Measurements from ENCODE around the gene PROK1.

PROK1 gene

DNA sequence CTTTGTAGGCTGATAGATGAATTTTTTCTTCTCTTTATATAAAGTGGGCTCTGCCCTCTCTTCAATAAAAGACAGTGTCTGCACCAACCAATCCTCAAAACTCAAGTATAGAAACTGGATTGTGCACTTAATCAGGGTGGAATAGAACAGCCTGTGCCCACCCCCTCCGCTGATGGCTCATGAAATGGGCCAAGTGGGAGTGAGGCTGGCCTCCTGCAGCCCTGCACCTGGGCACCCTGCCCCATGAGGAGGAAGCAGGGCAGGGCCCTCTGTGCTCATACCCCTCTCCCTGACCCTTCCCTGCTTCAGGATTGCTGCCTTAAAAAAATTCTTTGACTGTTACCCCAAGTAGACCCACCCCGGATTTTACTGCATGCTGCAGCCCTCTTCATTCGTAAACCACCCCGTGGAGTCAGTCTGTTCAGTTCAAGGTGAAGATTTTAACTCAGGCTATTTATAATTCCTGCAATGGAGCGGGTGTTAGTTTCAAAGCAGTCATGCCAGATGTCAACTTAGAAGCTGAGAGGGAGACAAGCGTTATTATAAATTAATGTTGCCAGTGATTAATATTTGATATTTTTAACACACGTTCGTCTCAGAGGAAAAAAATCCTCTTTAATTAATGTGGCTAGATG, 15.8 kb downstream of the PROK1 start:
- no peak for DNase-seq

DNA sequence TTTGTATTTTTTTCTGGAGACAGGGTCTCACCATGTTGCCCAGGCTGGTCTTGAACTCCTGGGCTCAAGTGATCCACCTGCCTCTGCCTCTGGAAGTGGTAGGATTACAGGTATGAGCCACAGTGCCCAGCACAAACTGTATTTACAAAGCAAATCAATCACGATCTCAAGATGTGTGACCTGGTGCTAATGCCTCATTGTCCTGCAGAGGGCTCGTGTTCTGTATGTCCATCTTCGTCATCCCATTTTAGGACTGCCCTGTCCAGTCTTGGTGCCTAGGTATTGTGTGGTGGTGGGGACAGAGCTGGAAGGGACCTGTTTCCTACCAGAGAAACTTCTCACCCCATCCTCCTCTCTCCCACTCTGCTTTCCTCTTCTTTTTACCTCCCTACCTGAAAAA, 20.2 kb downstream of the PROK1 start:
- DNase-seq: no peak

DNA sequence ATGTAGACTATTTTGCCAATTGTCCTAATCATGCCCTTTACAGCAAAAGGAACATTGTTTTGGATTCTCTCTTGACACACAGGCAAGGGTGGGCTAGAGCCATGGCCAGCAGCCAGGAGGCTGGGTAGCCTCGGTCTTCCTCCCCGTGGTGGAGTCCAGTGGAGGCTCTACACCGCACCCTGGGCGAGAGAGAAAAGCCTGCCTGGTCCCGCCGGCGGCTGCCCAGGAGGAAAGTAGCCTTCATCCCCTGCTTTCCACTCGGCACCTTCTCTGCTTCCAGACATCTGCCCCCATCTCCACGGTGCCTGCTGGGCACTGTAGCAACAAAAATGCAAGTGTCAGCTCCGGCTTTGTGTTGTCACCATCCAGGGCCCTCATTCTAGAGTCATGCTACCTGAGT, 21.6 kb downstream of the PROK1 start:
- no peak for DNase-seq

DNA sequence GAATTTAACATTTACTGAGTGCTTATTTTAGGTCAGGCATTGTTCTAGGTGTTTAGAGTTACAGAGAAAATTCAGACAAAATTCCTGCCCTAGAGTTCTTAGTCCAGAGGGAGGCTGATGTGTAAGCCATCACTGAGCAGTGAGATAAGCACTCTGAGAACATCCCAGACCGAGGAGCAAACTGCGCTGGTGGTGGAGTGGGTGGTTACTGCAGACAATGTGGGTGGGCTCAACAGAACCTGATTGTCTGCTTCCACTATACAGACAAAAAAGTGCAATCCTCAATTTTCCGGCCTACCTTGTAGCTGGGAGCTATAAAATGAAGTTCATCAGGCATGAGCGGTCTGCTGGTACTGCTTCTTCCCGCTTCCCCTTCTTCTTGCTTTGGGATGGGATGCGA, 23.5 kb downstream of the PROK1 start:
- DNase-seq: no peak

DNA sequence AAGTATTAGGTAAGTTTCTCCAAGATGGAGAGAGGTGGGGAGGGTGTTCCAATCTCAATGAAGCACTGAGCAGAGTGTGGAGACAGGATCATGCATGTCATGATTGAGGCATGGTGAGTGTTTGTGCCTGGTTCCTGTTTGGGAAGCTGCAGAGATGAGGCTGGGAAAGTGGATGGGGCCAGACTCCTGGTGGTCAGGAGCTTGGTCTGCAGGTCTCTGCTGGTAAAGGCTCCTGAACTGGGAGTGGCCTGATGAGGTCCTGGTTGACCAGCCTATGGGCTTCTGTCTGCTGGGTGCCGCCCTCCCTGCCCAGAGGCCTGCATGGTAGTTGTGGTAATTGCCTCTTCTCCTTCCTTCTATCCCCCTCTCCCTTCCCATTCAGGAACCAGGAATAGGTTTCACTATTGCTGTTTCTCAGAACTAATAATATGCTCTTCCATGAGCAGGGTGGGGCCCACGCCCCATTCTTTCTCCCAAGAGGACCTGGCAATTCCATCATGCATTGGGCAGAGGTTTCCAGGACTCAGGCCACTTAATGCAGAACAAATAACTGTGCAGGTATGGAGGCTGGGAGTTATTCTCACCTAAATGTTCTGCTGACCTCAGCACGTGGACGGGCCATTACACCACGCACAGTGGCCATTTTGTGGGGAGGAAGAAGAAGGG, 24.5 kb downstream of the PROK1 start:
- no peak for DNase-seq

DNA sequence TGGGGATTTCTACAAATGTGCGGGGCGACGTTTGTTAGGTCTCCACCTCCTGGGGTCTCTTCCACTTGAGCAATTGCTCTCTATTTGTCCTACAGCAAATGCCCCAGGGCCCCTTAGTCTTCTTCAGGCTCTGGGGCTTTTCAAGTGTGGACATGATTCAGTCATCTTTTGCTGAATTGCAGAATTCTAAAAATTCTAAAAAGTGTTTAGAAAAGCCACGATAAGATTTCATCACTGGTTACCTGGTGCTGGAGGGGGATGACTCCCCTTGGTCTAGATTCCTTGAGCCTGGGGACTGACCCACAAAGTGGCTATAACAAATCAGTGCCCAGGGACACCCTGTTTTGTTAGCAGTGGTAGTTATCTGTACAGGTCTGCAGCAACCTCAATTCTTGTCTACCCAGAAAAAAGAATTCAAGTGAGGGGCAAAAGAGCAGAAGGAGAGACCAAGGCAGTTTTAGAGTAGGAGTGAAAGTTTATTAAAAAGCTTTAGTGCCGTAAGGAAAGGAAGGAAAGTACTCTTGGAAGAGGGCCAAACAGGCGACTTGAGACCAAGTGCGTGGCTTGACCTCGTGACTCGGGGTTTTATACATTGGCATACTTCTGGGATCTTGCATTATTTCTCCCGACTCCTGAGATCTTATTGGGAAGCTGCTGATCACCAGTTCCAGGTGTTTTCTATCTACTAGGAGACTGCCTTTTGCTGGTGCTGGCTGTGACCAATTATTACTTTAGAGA, 25.2 kb downstream of the PROK1 start:
- DNase-seq: no peak

GRCh38 chr1:110477041-110477440, 26.1 kb downstream of the PROK1 start:
- DNase-seq: no peak

- DNase-seq: no peak
Observed at GRCh38 chr1:110477445-110477957, 26.6 kb downstream of the PROK1 start.

DNA sequence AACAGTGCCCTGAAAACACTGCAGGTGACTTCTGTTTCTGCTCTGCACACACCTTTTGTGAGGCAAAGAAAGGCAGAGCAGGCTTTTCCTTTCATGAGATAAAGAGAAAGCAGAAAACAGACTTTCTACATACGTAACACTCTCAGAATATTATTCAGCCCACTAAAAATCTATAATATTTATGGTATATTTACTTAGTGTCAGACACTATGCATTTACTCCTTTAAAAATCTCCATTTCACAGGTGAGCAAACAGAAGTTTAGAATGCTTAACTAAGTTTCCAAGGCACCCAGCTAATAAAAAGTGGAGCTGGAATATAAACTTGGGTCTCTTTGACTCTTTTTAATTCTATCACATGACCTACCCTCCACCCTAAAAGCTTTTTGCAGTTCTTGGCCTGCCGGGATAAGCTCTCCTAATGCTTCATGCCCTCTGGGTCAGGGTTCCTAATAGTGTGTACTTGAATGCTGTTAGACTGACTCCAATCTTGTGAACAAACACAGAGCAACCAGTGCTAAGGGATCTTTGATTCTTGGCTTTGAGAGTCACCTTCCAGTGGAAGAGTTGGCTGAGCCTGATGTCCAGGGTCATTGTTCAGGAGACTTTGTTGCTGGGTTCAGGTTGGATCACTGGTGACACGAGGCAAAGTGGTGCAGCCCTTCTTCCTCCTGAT, 27.2 kb downstream of the PROK1 start:
- DNase-seq: no peak

DNA sequence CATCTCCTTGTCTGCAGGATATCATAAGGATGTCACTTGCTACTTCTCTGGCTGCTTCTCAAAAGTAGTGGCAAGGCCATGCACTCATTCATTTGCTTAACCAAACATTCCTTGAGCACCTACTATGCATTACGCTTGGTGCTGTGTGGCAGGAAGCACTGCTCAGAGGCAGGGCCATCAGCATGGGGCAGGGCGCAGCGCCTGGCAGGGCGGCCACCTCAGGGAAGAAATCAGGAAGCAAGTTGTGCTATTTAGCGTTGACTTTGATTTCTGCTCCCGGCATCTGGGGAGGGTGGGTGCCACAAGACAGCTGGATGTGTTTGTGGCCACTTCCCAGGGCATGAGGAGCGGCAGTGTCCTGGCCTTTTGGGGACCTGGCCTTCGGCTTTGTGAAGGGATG, 27.9 kb downstream of the PROK1 start:
- no peak for DNase-seq

GRCh38 chr1:110480356-110481096, 29.6 kb downstream of the PROK1 start:
- DNase-seq: no peak

- DNase-seq: no peak
Observed at GRCh38 chr1:110481968-110482623, 31.1 kb downstream of the PROK1 start.

DNA sequence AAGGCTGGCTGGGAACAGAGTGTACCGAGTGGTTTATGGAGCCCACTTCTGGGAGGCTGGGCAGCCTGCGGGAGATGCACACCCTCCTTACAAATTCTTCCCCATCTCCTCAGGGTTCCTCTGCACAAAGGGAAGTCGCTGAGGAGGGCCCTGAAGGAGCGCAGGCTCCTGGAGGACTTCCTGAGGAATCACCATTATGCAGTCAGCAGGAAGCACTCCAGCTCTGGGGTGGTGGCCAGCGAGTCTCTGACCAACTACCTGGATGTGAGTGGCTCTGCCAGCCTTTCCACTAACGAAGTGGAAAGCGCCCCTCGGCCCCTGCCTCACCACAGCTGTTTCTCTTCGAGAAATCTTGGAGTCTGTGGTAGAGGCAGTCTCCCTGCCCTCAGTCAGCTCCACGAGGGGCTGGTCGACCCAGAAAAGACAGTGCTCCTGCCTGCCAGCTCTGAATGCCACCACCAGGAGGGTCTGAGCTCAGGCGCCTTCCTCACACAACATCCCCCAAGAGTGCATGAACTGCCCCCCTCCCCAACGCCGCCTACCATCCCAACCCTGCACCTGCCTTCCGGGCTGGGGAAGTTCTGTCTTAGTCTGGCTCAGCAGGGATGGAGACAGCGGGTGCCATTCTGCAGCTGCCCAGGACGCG, 31.8 kb downstream of the PROK1 start:
- DNase-seq: no peak

- no peak for DNase-seq
Observed at GRCh38 chr1:110483308-110483685, 32.3 kb downstream of the PROK1 start.

DNA sequence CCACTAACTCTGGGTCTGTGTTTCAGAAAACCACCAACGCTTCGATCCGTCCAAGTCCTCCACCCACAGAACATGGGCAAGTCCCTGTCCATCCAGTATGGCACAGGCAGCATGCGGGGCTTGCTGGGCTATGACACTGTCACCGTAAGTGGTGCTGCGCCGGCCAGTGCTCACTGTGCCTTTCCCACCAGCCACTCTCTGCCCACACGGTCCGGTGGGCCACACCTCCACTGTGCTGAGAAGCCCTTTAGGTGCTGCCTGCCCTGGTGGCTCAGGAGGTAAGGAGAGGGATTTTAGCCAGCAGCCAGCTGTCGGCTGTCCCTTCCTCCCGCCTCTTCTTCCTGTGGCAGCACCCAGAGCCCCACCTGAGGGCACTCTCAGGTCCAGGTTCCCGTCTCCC, 33.9 kb downstream of the PROK1 start:
- DNase-seq: no peak

DNA sequence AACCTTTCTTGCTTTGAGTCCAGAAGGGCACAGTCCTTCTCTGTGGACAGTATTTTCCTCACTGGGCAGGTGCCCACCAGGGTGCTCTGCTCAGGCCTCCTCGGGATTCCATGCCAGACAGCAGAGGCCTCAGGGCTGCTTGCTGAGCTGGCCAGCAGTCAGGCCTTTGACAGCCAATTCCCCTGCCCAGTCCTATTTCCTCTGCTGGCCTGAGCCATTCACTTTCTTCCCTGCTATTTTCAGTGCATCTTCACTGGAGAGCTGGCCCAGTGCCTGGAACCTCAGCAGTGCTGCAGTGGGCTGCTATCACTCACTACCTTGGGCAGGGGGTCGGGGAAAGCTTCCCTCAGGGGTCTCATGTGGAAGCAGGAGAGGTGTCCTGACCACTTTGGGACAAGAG, 34.8 kb downstream of the PROK1 start:
- DNase-seq: no peak

GRCh38 chr1:110487726-110488125, 36.8 kb downstream of the PROK1 start:
- no peak for DNase-seq

- no peak for DNase-seq
Observed at GRCh38 chr1:110488161-110488560, 37.2 kb downstream of the PROK1 start.

GRCh38 chr1:110488867-110489266, 37.9 kb downstream of the PROK1 start:
- no peak for DNase-seq

- no peak for DNase-seq
Observed at GRCh38 chr1:110489406-110489805, 38.5 kb downstream of the PROK1 start.

GRCh38 chr1:110489973-110490542, 39.1 kb downstream of the PROK1 start:
- no peak for DNase-seq
